ENCODE data around the gene SLC1A2. TPM values are rescaled to one million over a fixed set of nuclear protein-coding genes. Genes with fewer than 3 reads are reported as not detected.

The SLC1A2 gene
- total RNA-seq, 1 donor from 2014 or later, result 4.9 TPM

- Histone ChIP-seq H3K27me3 (no peaks in the 10 kb centered on the region), H3K27ac (no peak overlapping the region), H2AFZ (replicated peaks) (no peak overlapping the region), H3K4me1 (no peaks in the 10 kb centered on the region), H3K36me3 (no peaks in the 10 kb centered on the region), H3F3A (ENCODE audit: low read depth) (no peaks in the 10 kb centered on the region), H4K20me1 (ENCODE audit: low read depth) (no peaks in the 10 kb centered on the region), H3K4me2 (no peak overlapping the region), H3K4me3 (no peak overlapping the region), H3K9me3 (ENCODE audit: low read depth) (no peaks in the 10 kb centered on the region), H3K9ac (no peak overlapping the region), H3K79me2 (ENCODE audit: low read depth) (no peaks in the 10 kb centered on the region)
- no peak for DNase-seq (ENCODE audit: low spot score)
- no peak overlapping the region for H3K4me3 Mint-ChIP-seq
- H3K9me3 Mint-ChIP-seq, result no peaks in the 10 kb centered on the region
- H3K27ac Mint-ChIP-seq, result no peak overlapping the region
- peaks cover 2% of the 10 kb centered on the region for H3K27me3 Mint-ChIP-seq (ENCODE audit: insufficient read depth, low read depth)
- no peak for TF ChIP-seq EZH2 (IDR thresholded peaks at IDR 0.05)
- no peak for TF ChIP-seq CTCF (IDR thresholded peaks at IDR 0.05)
- no peak for TF ChIP-seq EZH2phosphoT487 (IDR thresholded peaks at IDR 0.05)
- H3K4me1 Mint-ChIP-seq, result no peaks in the 10 kb centered on the region
- H3K36me3 Mint-ChIP-seq, result no peaks in the 10 kb centered on the region
Observed at GRCh38 chr11:35256296-35256695, 163.1 kb downstream of the SLC1A2 start.

GRCh38 chr11:35255514-35255913 is 163.8 kb downstream of the SLC1A2 start:
- Histone ChIP-seq H3F3A (ENCODE audit: low read depth) (no peaks in the 10 kb centered on the region), H3K9me3 (ENCODE audit: low read depth) (no peaks in the 10 kb centered on the region), H3K9ac (no peak overlapping the region), H3K27ac (no peak overlapping the region), H3K4me3 (no peak overlapping the region), H3K4me2 (no peak overlapping the region), H2AFZ (replicated peaks) (no peak overlapping the region), H3K27me3 (no peaks in the 10 kb centered on the region), H3K36me3 (no peaks in the 10 kb centered on the region), H3K4me1 (no peaks in the 10 kb centered on the region), H4K20me1 (ENCODE audit: low read depth) (no peaks in the 10 kb centered on the region), H3K79me2 (ENCODE audit: low read depth) (no peaks in the 10 kb centered on the region)
- no peak for TF ChIP-seq CTCF (IDR thresholded peaks at IDR 0.05)
- no peak for TF ChIP-seq EZH2 (IDR thresholded peaks at IDR 0.05)
- Mint-ChIP-seq H3K27ac (no peak overlapping the region), H3K4me1 (no peaks in the 10 kb centered on the region), H3K4me3 (no peak overlapping the region), H3K27me3 (ENCODE audit: insufficient read depth, low read depth) (peaks cover 2% of the 10 kb centered on the region), H3K36me3 (no peaks in the 10 kb centered on the region), H3K9me3 (no peaks in the 10 kb centered on the region)
- no peak for DNase-seq (ENCODE audit: low spot score)

GRCh38 chr11:35253237-35253636 is 166.1 kb downstream of the SLC1A2 start:
- peaks cover 2% of the 10 kb centered on the region for H3K27me3 Mint-ChIP-seq (ENCODE audit: insufficient read depth, low read depth)
- H3K4me1 Mint-ChIP-seq, result no peaks in the 10 kb centered on the region

More at GRCh38 chr11:35253237-35253636, 166.1 kb downstream of the SLC1A2 start:
- H3K9me3 Mint-ChIP-seq, result peaks cover 5% of the 10 kb centered on the region
- Histone ChIP-seq H3F3A (ENCODE audit: low read depth) (no peaks in the 10 kb centered on the region), H3K27ac (no peak overlapping the region), H2AFZ (replicated peaks) (no peak overlapping the region), H3K9me3 (ENCODE audit: low read depth) (no peaks in the 10 kb centered on the region), H3K4me3 (no peak overlapping the region), H3K4me1 (no peaks in the 10 kb centered on the region), H3K79me2 (ENCODE audit: low read depth) (no peaks in the 10 kb centered on the region), H3K4me2 (no peak overlapping the region), H4K20me1 (ENCODE audit: low read depth) (no peaks in the 10 kb centered on the region), H3K27me3 (no peaks in the 10 kb centered on the region), H3K36me3 (no peaks in the 10 kb centered on the region), H3K9ac (no peak overlapping the region)
- DNase-seq (ENCODE audit: low spot score), result no peak
- no peak overlapping the region for H3K4me3 Mint-ChIP-seq
- H3K27ac Mint-ChIP-seq, result no peak overlapping the region
- TF ChIP-seq EZH2phosphoT487 (IDR thresholded peaks at IDR 0.05), result no peak
- TF ChIP-seq CTCF (IDR thresholded peaks at IDR 0.05), result no peak
- TF ChIP-seq EZH2 (IDR thresholded peaks at IDR 0.05), result no peak
- no peaks in the 10 kb centered on the region for H3K36me3 Mint-ChIP-seq

Measured in neural progenitor cell (in vitro differentiated cells).